Measurements from ENCODE around the gene COL27A1.

DNA sequence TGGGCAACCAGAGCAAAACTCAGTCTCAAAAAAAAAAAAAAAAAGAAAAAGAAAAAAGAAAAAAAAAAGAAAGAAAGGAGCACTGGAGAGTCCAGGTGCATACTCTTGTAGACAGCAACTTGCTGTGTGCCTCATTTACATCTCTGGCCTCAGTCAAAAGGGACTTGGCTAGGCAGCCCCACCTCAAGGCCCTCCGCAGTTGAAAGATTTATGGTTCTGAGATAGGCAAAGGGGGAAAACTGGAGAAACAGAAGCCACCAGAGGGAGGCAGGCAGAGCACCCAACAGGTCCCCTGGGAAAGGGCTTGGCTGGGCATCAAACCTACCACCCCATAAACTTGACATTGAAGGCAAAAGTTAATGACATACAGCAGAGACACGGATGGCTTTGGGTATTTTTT lies 180.4 kb downstream of the COL27A1 start:
- TF ChIP-seq, protein P1, sequence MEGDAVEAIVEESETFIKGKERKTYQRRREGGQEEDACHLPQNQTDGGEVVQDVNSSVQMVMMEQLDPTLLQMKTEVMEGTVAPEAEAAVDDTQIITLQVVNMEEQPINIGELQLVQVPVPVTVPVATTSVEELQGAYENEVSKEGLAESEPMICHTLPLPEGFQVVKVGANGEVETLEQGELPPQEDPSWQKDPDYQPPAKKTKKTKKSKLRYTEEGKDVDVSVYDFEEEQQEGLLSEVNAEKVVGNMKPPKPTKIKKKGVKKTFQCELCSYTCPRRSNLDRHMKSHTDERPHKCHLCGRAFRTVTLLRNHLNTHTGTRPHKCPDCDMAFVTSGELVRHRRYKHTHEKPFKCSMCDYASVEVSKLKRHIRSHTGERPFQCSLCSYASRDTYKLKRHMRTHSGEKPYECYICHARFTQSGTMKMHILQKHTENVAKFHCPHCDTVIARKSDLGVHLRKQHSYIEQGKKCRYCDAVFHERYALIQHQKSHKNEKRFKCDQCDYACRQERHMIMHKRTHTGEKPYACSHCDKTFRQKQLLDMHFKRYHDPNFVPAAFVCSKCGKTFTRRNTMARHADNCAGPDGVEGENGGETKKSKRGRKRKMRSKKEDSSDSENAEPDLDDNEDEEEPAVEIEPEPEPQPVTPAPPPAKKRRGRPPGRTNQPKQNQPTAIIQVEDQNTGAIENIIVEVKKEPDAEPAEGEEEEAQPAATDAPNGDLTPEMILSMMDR (conservative IDR thresholded peaks at IDR 0.05) = no peak
- no peak for TF ChIP-seq ZFX (IDR thresholded peaks at IDR 0.05)

Data from C4-2B (cell line).